RPMI7951 (cell line): Measurements from ENCODE around the gene CEMP1. TPM values are rescaled to one million over a fixed set of nuclear protein-coding genes. Genes with fewer than 3 reads are reported as not detected.

Experiments used
- DNase-seq: peaks from one replicate; pipeline ENCODE4 v3.0.0-alpha.2; 2012; ENCODE audit warnings: low read depth
- total RNA-seq: library from RNA; depleted of rRNA; stranded (reverse); fragments of >200 nt; shearing (Covaris generic); gene quantifications from 2 replicates; pipeline ENCODE4 v1.2.3, GENCODE V29; 2014

Gene CEMP1
- total RNA-seq, 1 experiment from 2014 or later = not detected

GRCh38 chr16:2520097-2520783 is 11.0 kb downstream of the CEMP1 start, which contains the start of gene AMDHD2:
Gene AMDHD2, plus strand, starts transcription at chr16:2520371. Its CDS starts 88 bp downstream, at chr16:2520459.
- peak; percentile 89 for DNase-seq

- no peak for DNase-seq
These were observed 11.5 kb downstream of the CEMP1 start for GRCh38 chr16:2519711-2520080.

GRCh38 chr16:2518823-2519710 is 12.1 kb downstream of the CEMP1 start:
- no peak for DNase-seq

- no peak for DNase-seq
These were observed 13.1 kb downstream of the CEMP1 start for GRCh38 chr16:2517954-2518605.

GRCh38 chr16:2516391-2517240 is 14.6 kb downstream of the CEMP1 start:
- no peak for DNase-seq

GRCh38 chr16:2515180-2515851 is 15.9 kb downstream of the CEMP1 start:
- DNase-seq = no peak

- no peak for DNase-seq
These were observed 16.7 kb downstream of the CEMP1 start for GRCh38 chr16:2514333-2515179.

- peak; percentile 81 for DNase-seq
These were observed 17.5 kb downstream of the CEMP1 start, which contains the start of gene ATP6V0C for GRCh38 chr16:2513405-2514332. Gene ATP6V0C, plus strand, starts transcription at chr16:2513952. Its CDS starts 152 bp downstream, at chr16:2514104.

- no peak for DNase-seq
These were observed 18.3 kb downstream of the CEMP1 start for GRCh38 chr16:2512735-2513404.

GRCh38 chr16:2511996-2512734 is 19.0 kb downstream of the CEMP1 start:
- no peak for DNase-seq

GRCh38 chr16:2511128-2511800 is 19.9 kb downstream of the CEMP1 start:
- no peak for DNase-seq

- DNase-seq = no peak
These were observed 22.3 kb downstream of the CEMP1 start for GRCh38 chr16:2508722-2509400.

- no peak for DNase-seq
These were observed 23.5 kb downstream of the CEMP1 start for GRCh38 chr16:2507665-2508064.

GRCh38 chr16:2507052-2507659 is 24.1 kb downstream of the CEMP1 start:
- no peak for DNase-seq

- DNase-seq = no peak
These were observed 25.5 kb downstream of the CEMP1 start for GRCh38 chr16:2505695-2506094.
